DOHH2 (cell line): Measurements from ENCODE around the gene GNPTG.

Source experiments
- CTCF ChIP-seq: fragments of 200-600 bp; sonication (generic); IDR thresholded peaks from one replicate; pipeline ENCODE4 v1.5.1; 2014; ENCODE audit warnings: antibody characterized with exemption, mild to moderate bottlenecking, low read depth, low read length; ENCODE audit not compliant: poor library complexity, severe bottlenecking
- EZH2phosphoT487 ChIP-seq: fragments of 200-600 bp; sonication (generic); IDR thresholded peaks from 2 replicates; pipeline ENCODE4 v1.6.1; 2017; ENCODE audit warnings: borderline replicate concordance, mild to moderate bottlenecking, antibody characterized with exemption, low read length, moderate library complexity, mixed read lengths

GRCh38 chr16:1345087-1345486, 6.6 kb upstream of the GNPTG start:
- no peak for TF ChIP-seq CTCF
- no peak for TF ChIP-seq EZH2phosphoT487
